Right atrium auricular region (tissue), 2 donors: ENCODE results near the gene MINDY4B. TPM values are rescaled to one million over a fixed set of nuclear protein-coding genes. Genes with fewer than 3 reads are reported as not detected.

ENCODE experiments used
- DNase-seq: peaks from one replicate; pipeline ENCODE4 v3.0.0-alpha.2; 2019; ENCODE audit warnings: low spot score
- H3K27ac ChIP-seq, 2 donors: fragments of 200-600 bp; sonication (generic); 1 replicate in 1 of 2; 2 replicates in 1 of 2; pipeline ENCODE4 v1.5.1; 2016 to 2019
- H3K27me3 ChIP-seq, 2 donors: fragments of 200-600 bp; sonication (generic); one replicate each; pipeline versions ENCODE4 v1.5.1 to v1.6.0; 2017 to 2019
- H3K36me3 ChIP-seq: fragments of 200-600 bp; sonication (generic); one replicate; pipeline ENCODE4 v1.5.1; 2016
- H3K4me1 ChIP-seq, 2 donors: fragments of 200-600 bp; sonication (generic); one replicate each; pipeline versions ENCODE4 v1.5.1 to v1.6.0; 2017 to 2019
- H3K4me3 ChIP-seq, 2 donors: fragments of 200-600 bp; sonication (generic); 1 replicate in 1 of 2; 2 replicates in 1 of 2; pipeline ENCODE4 v1.5.1; 2017 to 2019; ENCODE audit warnings: mild to moderate bottlenecking in 1 of 2, moderate library complexity in 1 of 2
- H3K9me3 ChIP-seq, 2 donors: fragments of 200-600 bp; sonication (generic); one replicate each; pipeline ENCODE4 v1.5.1; 2019
- CTCF ChIP-seq, 2 donors: fragments of 200-600 bp; sonication (generic); IDR thresholded peaks; one replicate each; pipeline ENCODE4 v1.5.1; 2019; ENCODE audit warnings: antibody characterized with exemption in 2 of 2
- total RNA-seq, 2 donors: library from RNA; depleted of rRNA; stranded (reverse); fragments of >200 nt; gene quantifications; one replicate each; pipeline ENCODE4 v1.1.0, GENCODE V29; 2016

MINDY4B gene
- total RNA-seq, 2 donors from 2014 or later: not detected

DNA sequence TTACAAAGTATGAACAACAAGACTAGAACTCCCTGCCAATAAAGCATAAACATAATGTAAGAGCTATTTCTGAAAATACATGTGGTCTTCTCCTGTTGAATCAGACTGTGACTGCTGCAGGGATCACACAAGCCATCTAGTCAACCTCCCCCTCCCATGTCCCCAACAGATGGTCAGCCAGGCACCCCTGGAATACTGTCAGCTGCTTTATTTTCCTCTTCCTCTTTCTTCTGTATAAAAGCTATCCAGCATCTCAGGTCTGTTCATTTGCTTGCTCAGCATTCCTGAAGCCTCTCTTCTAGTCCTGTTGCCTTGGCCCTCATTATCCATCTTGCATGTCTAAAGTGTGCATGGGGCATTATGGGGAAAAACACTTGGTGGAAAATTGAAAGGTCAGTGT, 6.5 kb upstream of the MINDY4B start:
- no peaks in the 10 kb centered on the region for H3K4me1 ChIP-seq
- no peak overlapping the region for H3K4me3 ChIP-seq
- TF ChIP-seq CTCF (IDR thresholded peaks at IDR 0.05): no peak
- no peaks in the 10 kb centered on the region for H3K9me3 ChIP-seq
- H3K27me3 ChIP-seq: no peaks in the 10 kb centered on the region
- H3K36me3 ChIP-seq: no peaks in the 10 kb centered on the region
- H3K27ac ChIP-seq: no peak overlapping the region
- no peak for DNase-seq

- H3K36me3 ChIP-seq: no peaks in the 10 kb centered on the region
- H3K4me1 ChIP-seq: no peaks in the 10 kb centered on the region
- DNase-seq: no peak
- H3K4me3 ChIP-seq: no peak overlapping the region
- no peaks in the 10 kb centered on the region for H3K9me3 ChIP-seq
- no peak overlapping the region for H3K27ac ChIP-seq
- H3K27me3 ChIP-seq: no peaks in the 10 kb centered on the region
- no peak for TF ChIP-seq CTCF (IDR thresholded peaks at IDR 0.05)
These were observed 1.2 kb upstream of the MINDY4B start for GRCh38 chr3:150906461-150906860.

GRCh38 chr3:150905746-150906145, 507 bp upstream of the MINDY4B start:
- TF ChIP-seq CTCF (IDR thresholded peaks at IDR 0.05): no peak
- H3K4me3 ChIP-seq: no peak overlapping the region
- no peak for DNase-seq
- H3K27ac ChIP-seq: no peak overlapping the region
- H3K36me3 ChIP-seq: no peaks in the 10 kb centered on the region
- H3K27me3 ChIP-seq: no peaks in the 10 kb centered on the region
- H3K9me3 ChIP-seq: no peaks in the 10 kb centered on the region
- H3K4me1 ChIP-seq: no peaks in the 10 kb centered on the region

DNA sequence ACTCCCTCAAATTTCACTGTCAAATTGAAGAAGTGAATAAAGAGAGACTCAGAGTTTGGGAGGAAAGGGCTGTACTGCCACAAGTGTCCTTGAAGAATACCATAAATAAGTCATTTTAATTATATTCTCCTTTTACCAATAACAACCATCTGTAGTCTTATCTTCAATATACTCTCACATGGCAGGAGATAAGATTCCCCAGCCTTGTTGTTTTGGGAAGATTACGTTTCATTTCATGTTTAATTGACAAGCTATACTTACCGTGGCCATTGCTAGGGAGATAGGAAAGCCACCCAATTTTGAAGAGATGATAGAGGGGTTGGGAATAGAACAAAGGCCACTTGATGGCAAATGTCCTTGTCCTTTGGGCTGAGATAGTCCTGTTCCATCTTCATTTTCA, 2.3 kb downstream of the MINDY4B start:
- DNase-seq: no peak
- TF ChIP-seq CTCF (IDR thresholded peaks at IDR 0.05): no peak
- Histone ChIP-seq H3K36me3 (no peaks in the 10 kb centered on the region), H3K9me3 (no peaks in the 10 kb centered on the region), H3K27ac (no peak overlapping the region), H3K4me3 (no peak overlapping the region), H3K27me3 (no peaks in the 10 kb centered on the region), H3K4me1 (no peaks in the 10 kb centered on the region)

DNA sequence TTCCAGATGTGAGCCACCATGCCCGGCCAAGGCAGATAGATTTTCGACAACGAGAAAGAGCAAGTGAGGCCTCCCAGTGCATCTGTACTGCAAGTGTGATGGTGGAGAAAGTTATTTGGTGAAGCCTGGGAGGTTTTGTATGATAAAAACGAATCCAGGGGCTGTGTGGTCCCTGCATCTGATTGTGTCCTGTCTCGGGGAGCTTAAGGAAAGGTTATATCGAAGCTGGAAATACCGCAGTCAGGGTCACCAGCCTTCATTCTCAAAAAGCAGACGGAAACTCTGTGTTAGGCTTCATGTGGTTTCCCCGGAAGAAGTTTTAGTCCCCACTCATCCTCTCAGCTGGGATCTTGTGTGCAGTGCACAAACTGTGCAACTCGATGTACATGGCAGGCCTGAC, 3.4 kb downstream of the MINDY4B start:
- H3K4me3 ChIP-seq: no peak overlapping the region
- no peak for DNase-seq
- no peaks in the 10 kb centered on the region for H3K36me3 ChIP-seq
- no peaks in the 10 kb centered on the region for H3K4me1 ChIP-seq
- H3K27me3 ChIP-seq: no peaks in the 10 kb centered on the region
- H3K9me3 ChIP-seq: no peaks in the 10 kb centered on the region
- TF ChIP-seq CTCF (IDR thresholded peaks at IDR 0.05): no peak
- H3K27ac ChIP-seq: no peak overlapping the region

DNA sequence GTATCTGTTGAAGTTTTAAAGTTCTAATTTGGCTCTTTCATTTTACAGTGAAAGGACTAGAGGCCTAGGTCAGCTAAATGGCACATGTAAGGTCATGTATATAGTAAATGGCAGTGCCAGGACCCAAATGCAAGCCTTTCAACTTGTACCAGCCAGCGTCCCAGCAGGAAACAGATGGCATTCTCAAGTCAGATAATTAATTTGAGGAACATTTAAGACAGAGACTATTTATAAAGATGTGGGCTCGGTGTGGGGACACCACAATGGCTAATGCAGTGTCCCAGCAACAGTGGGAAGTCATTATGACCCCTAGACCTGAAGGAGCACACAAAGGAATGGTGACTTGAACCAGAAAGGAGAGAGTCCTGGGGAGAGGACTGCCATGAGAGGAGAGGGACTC, 6.1 kb downstream of the MINDY4B start:
- Histone ChIP-seq H3K9me3 (no peaks in the 10 kb centered on the region), H3K4me1 (no peaks in the 10 kb centered on the region), H3K27me3 (no peaks in the 10 kb centered on the region), H3K27ac (no peak overlapping the region), H3K36me3 (no peaks in the 10 kb centered on the region), H3K4me3 (no peak overlapping the region)
- TF ChIP-seq CTCF (IDR thresholded peaks at IDR 0.05): no peak
- DNase-seq: no peak
